ENCODE data around the gene CEACAM1. TPM values are rescaled to one million over a fixed set of nuclear protein-coding genes. Genes with fewer than 3 reads are reported as not detected.

Gene CEACAM1
- polyA plus RNA-seq, 1 donor (not counting 4 experiments of a cell fraction or from before 2014, with no cell fraction given): 2.2 TPM

GRCh38 chr19:42459926-42460325 is 68.4 kb downstream of the CEACAM1 start:
- no peak for TF ChIP-seq EZH2 (IDR thresholded peaks at IDR 0.05; ENCODE audit: low read length)
- TF ChIP-seq, protein P1, sequence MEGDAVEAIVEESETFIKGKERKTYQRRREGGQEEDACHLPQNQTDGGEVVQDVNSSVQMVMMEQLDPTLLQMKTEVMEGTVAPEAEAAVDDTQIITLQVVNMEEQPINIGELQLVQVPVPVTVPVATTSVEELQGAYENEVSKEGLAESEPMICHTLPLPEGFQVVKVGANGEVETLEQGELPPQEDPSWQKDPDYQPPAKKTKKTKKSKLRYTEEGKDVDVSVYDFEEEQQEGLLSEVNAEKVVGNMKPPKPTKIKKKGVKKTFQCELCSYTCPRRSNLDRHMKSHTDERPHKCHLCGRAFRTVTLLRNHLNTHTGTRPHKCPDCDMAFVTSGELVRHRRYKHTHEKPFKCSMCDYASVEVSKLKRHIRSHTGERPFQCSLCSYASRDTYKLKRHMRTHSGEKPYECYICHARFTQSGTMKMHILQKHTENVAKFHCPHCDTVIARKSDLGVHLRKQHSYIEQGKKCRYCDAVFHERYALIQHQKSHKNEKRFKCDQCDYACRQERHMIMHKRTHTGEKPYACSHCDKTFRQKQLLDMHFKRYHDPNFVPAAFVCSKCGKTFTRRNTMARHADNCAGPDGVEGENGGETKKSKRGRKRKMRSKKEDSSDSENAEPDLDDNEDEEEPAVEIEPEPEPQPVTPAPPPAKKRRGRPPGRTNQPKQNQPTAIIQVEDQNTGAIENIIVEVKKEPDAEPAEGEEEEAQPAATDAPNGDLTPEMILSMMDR (optimal IDR thresholded peaks at IDR 0.05 in 1 of 3, IDR thresholded peaks at IDR 0.05 in 1 of 3, conservative IDR thresholded peaks at IDR 0.05 in 1 of 3; ENCODE audit: extremely low read depth in 1 of 3, insufficient read depth in 2 of 3, low read length in 3 of 3): no peak
- no peak overlapping the region for H3K9ac ChIP-seq (ENCODE audit: control insufficient read depth, extremely low read depth, insufficient read depth, low read length)
- no peaks in the 10 kb centered on the region for H3K79me2 ChIP-seq (ENCODE audit: control insufficient read depth, insufficient read depth, low read length)
- peaks cover 11% of the 10 kb centered on the region for H3K4me1 ChIP-seq (ENCODE audit: control insufficient read depth, extremely low read depth, insufficient read depth, low read length)
- H3K4me3 ChIP-seq (ENCODE audit: control insufficient read depth in 2 of 3, extremely low read depth in 1 of 3, insufficient read depth in 2 of 3, low read depth in 1 of 3, low read length in 3 of 3): no peak overlapping the region
- no peak for DNase-seq (ENCODE audit: low read depth, low spot score)
- H3K9me3 ChIP-seq (ENCODE audit: control insufficient read depth, low read depth, low read length): no peaks in the 10 kb centered on the region
- no peak for FAIRE-seq
- H3K4me2 ChIP-seq (ENCODE audit: control insufficient read depth, extremely low read depth, insufficient read depth, low read depth, low read length): no peak overlapping the region
- H3K27ac ChIP-seq (ENCODE audit: control insufficient read depth, insufficient read depth, low read length): no peak overlapping the region
- H3K27me3 ChIP-seq (ENCODE audit: control insufficient read depth, extremely low read depth, insufficient read depth, low read length): no peaks in the 10 kb centered on the region
- H3K9me1 ChIP-seq (ENCODE audit: control insufficient read depth, extremely low read depth, insufficient read depth, low read length): no peaks in the 10 kb centered on the region
- no peaks in the 10 kb centered on the region for H4K20me1 ChIP-seq (ENCODE audit: control insufficient read depth, extremely low read depth, insufficient read depth, low read length)
- no peaks in the 10 kb centered on the region for H3K36me3 ChIP-seq (ENCODE audit: control insufficient read depth in 2 of 2, extremely low read depth in 1 of 2, insufficient read depth in 2 of 2, low read length in 2 of 2)
- H2AFZ ChIP-seq (ENCODE audit: control insufficient read depth, low read length): no peak overlapping the region
- dilution Hi-C loops (cut with MboI; ENCODE audit: extremely low pct_ligation_motif_present, low sequenced_read_pairs): no loop called here

Small RNAs within 50 kb of the gene (small RNA-seq; reads per million reads assigned to genes)
- gene RNU4-60P (ENCODE audit: insufficient read length in 3 of 3, low read depth in 3 of 3, low replicate concordance in 1 of 3): 0 reads per million in 3 experiments

Other genes starting within 250 kb of the CEACAM1 start
- 0.25 to 0.88 TPM (median 0.35 TPM) in 3 replicates for gene PRR19, start 226.3 kb downstream of the CEACAM1 start, polyA plus RNA-seq
- 27.6 to 55.4 TPM (median 28.3 TPM) in 3 replicates for gene PAFAH1B3, start 225.9 kb downstream of the CEACAM1 start, polyA plus RNA-seq
- not detected in 3 replicates for gene TMEM145, start 215.2 kb downstream of the CEACAM1 start, polyA plus RNA-seq
- 4.1 to 7.3 TPM (median 6.1 TPM) in 3 replicates for gene MEGF8, start 202.8 kb downstream of the CEACAM1 start, polyA plus RNA-seq
- 3.0 to 10.2 TPM (median 5.1 TPM) in 3 replicates for gene CNFN, start 138.2 kb downstream of the CEACAM1 start, polyA plus RNA-seq
- 5.0 to 9.1 TPM (median 6.1 TPM) in 3 replicates for gene LIPE, start 101.1 kb downstream of the CEACAM1 start, polyA plus RNA-seq
- gene CXCL17, start 85.5 kb downstream of the CEACAM1 start, polyA plus RNA-seq: 0.06 TPM in 1 of 3 replicates, not detected in the others
- gene CEACAM8, start 66.4 kb upstream of the CEACAM1 start, polyA plus RNA-seq: not detected in 3 replicates
- gene PSG3, start 212.0 kb upstream of the CEACAM1 start, polyA plus RNA-seq: not detected in 3 replicates
- gene PSG8, start 237.2 kb upstream of the CEACAM1 start, polyA plus RNA-seq: not detected in 3 replicates